Activated CD4-positive, alpha-beta T cell treated with anti-CD3 and anti-CD28 coated beads, Interleukin-2, amount 10 ng/mL, durations not matched to agents 7 days and 5 days (primary cell): ENCODE results near the gene NELFB. TPM values are rescaled to one million over a fixed set of nuclear protein-coding genes. Genes with fewer than 3 reads are reported as not detected.

ENCODE experiments used
- CTCF ChIA-PET: fragments of 350-600 bp; sonication (Branson Sonifier 250); formaldehyde crosslinking; loops from one replicate; lab custom pipeline; 2021; ENCODE audit warnings: antibody characterized with exemption; lab: Charles Lee
- POLR2A ChIA-PET: fragments of 350-600 bp; sonication (Branson Sonifier 250); formaldehyde crosslinking; loops from one replicate; lab custom pipeline; 2021; ENCODE audit warnings: antibody characterized with exemption; lab: Charles Lee
- DNase-seq: peaks from one replicate; pipeline ENCODE4 v3.0.0-alpha.2; 2020
- H3K27ac Mint-ChIP-seq: one replicate; pipeline ENCODE4 v1.8.0; 2021; ENCODE audit warnings: mild to moderate bottlenecking, moderate library complexity, mixed read lengths
- H3K27me3 Mint-ChIP-seq: one replicate; pipeline ENCODE4 v1.8.0; 2021; ENCODE audit warnings: mixed read lengths
- H3K36me3 Mint-ChIP-seq: one replicate; pipeline ENCODE4 v1.8.0; 2021; ENCODE audit warnings: low read depth, mixed read lengths
- H3K4me1 Mint-ChIP-seq: one replicate; pipeline ENCODE4 v1.8.0; 2021; ENCODE audit warnings: mixed read lengths
- H3K4me3 Mint-ChIP-seq: one replicate; pipeline ENCODE4 v1.8.0; 2021; ENCODE audit warnings: mild to moderate bottlenecking, moderate library complexity, mixed read lengths
- H3K9me3 Mint-ChIP-seq: one replicate; pipeline ENCODE4 v1.8.0; 2021; ENCODE audit warnings: mixed read lengths
- total RNA-seq, 2 experiments: library from RNA; stranded (reverse); gene quantifications; one replicate each; pipeline ENCODE4 v1.2.3, GENCODE V29; 2021

NELFB gene
- total RNA-seq, 2 experiments from 2014 or later = 54.1 to 66.6 TPM

DNA sequence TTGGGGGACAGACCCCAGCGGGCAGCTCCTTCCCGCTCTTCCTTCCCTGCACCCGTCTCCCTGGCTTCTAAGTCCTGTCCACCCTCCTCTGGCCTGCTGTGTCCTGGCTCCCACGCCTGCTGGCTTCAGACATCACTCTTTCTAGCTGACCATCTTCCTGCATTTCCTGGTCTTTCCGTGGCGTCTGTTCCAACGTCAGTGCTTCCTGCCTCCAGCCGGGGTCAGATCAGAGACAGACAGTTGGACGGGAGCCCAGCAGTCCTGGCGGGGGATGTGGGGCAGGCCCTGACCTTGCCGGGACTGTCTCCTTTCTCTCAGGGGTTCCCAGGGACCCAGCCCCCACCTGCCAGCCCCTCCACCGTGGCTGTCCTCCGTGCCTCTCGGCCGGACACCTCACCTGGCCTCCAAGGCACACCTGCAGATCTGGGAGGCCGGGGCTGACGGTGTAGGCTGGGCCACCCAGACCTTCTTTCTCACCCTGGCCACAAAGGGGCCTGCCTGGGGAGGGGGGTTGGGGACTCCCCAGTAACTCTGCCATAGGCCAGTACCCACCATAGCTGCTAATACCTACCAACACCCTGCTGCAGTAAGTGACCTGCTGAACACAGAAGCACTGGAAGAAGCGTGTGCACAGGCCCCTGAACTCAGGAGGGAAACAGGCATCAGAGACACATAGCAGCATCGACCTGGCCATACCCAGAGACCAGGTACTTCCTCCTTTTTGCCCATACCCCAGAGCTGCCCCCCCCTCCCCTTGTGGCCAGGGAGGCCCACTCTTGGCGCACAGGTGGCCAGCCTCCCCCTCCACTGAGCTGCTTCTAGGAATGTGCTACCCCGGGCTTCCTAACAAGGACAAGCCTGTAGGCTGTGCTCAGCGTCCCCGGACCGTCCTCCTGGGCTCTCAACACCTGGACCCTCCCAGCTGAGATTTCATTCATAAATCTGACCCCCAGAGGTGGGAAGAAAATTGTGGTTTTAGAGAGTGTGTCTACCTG lies 41.8 kb downstream of the NELFB start:
- H3K4me1 Mint-ChIP-seq = peaks cover 13% of the 10 kb centered on the region
- H3K9me3 Mint-ChIP-seq = no peaks in the 10 kb centered on the region
- peaks cover 51% of the 10 kb centered on the region for H3K27me3 Mint-ChIP-seq
- ChIA-PET POLR2A (no interaction called here), CTCF (interaction anchor here (1.0 to 1.3 kb wide), 2 partner anchors 78 to 568 kb away, joined by 3 read pairs; no protein-coding TSS in a partner anchor)
- no peak for DNase-seq
- H3K4me3 Mint-ChIP-seq = peak overlapping the region; percentile 40
- no peaks in the 10 kb centered on the region for H3K36me3 Mint-ChIP-seq
- no peak overlapping the region for H3K27ac Mint-ChIP-seq

DNA sequence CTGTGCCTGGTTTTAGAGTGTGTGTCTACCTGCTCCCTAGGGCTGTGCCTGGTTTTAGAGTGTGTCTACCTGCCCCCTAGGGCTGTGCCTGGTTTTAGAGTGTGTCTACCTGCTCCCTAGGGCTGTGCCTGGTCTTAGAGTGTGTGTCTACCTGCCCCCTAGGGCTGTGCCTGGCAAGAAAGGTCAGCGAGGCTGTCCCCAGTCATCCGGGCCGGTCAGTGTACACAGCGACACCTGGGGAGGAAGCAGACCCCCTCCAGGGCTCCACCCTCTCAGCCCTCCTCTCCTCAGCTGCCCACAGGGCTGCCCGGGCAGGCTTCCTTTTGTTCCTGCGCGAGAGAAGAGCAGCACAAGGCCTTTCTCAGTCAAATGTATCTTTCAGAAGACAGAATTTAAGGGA lies 42.8 kb downstream of the NELFB start:
- H3K4me3 Mint-ChIP-seq = no peak overlapping the region

DNA sequence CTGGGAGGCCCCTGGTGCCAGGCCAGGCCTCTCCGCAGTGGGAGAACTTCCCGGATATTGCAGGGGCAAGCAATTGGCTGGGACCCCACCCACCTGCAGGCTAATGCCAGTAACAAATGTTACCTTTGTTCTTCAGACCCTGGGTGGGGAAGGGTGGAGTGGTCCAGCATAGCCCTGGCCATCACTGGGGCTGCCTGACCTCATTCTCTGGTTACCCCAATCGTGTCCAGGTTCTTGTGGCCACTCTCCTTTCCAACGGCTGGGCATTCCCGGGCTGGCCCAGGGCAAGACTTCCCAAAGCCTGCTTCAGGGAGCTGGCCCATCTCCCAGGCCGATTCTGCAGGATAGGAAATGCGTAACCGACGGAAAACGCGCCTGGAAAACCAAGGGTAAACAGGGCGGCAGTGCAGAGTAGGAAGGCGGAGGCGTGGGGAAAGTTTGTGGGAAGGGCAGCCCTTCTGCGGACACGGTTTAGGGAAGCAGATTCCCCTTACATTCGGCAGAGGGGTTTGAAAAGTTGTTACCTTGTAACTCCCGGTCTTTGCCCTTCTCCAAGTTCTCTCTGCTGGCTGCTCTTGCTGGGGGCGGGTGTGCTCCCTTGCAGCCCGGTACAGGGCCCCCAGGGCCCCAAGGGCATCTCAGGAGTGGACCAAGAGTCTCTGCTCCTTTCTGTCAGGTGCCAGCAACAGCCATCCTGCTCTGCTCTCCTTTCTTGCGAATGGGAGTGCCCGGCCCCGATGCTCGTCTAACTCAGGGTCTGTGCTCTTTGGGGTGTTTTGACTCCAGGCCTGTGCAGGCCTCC lies 43.5 kb downstream of the NELFB start:
- DNase-seq = no peak
- no peaks in the 10 kb centered on the region for H3K36me3 Mint-ChIP-seq
- H3K27me3 Mint-ChIP-seq = peaks cover 47% of the 10 kb centered on the region

More for the DNA sequence above, 42.8 kb downstream of the NELFB start:
- Mint-ChIP-seq H3K9me3 (no peaks in the 10 kb centered on the region), H3K27ac (no peak overlapping the region), H3K4me1 (peaks cover 13% of the 10 kb centered on the region), H3K36me3 (no peaks in the 10 kb centered on the region), H3K27me3 (peaks cover 48% of the 10 kb centered on the region)
- ChIA-PET POLR2A (no interaction called here), CTCF (interaction anchor here (1.5 kb wide), 1 partner anchor 148 kb away, joined by 3 read pairs; no protein-coding TSS in a partner anchor)
- DNase-seq = no peak

DNA sequence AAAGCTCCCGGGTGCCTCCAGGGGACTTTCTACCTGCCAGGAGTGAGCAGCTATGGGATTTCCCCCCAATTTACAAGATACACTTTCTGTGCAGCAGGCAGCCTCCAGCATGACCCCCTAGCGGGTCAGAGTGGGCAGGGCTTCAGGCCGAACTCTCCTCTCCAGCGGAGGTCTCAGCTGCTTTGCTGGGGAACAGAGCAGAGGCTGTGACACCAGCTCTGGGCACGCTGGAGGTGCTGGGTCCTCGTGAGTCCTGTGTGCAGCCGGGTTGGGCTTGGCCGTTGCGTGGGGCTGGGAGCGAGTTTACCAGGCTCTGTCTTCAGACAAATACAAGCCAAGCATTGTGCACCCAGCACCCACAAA lies 44.1 kb downstream of the NELFB start:
- Mint-ChIP-seq H3K9me3 (no peaks in the 10 kb centered on the region), H3K36me3 (no peaks in the 10 kb centered on the region), H3K27ac (no peak overlapping the region), H3K4me3 (no peak overlapping the region), H3K4me1 (peaks cover 13% of the 10 kb centered on the region), H3K27me3 (peaks cover 42% of the 10 kb centered on the region)
- DNase-seq = no peak
- CTCF ChIA-PET = interaction anchor here (1.5 kb wide), 1 partner anchor 146 kb away, joined by 3 read pairs; no protein-coding TSS in a partner anchor
- POLR2A ChIA-PET = no interaction called here

More for the DNA sequence above, 43.5 kb downstream of the NELFB start:
- Mint-ChIP-seq H3K4me3 (no peak overlapping the region), H3K9me3 (no peaks in the 10 kb centered on the region), H3K4me1 (peaks cover 13% of the 10 kb centered on the region), H3K27ac (no peak overlapping the region)
- ChIA-PET CTCF (interaction anchor here (1.5 kb wide), 1 partner anchor 147 kb away, joined by 3 read pairs; no protein-coding TSS in a partner anchor), POLR2A (no interaction called here)

DNA sequence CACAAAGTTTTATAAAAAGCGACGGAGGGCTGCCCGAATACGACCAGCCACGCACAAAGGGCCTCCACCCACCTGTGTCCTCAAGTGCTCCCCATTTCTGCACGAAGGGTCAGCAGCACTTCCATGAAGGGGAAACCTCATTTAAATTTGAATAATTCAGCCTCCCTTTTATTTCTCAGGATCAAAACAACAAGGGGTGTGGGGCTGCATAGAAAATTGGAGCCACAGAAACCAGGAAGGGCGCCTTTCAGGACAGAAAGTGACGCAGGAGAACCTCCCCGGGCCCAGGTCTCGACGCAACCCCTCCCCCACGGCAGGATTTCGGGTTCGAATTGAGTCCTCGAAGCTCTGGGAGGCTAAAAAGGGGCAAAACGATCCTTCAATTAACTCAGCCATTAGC lies 44.8 kb downstream of the NELFB start:
- Mint-ChIP-seq H3K36me3 (no peaks in the 10 kb centered on the region), H3K27me3 (peaks cover 37% of the 10 kb centered on the region), H3K4me3 (peak overlapping the region; percentile 32), H3K4me1 (peaks cover 10% of the 10 kb centered on the region), H3K27ac (no peak overlapping the region), H3K9me3 (no peaks in the 10 kb centered on the region)
- POLR2A ChIA-PET = no interaction called here
- DNase-seq = no peak
- CTCF ChIA-PET = interaction anchor here (0.6 kb wide), 1 partner anchor 122 kb away, joined by 3 read pairs; no protein-coding TSS in a partner anchor

DNA sequence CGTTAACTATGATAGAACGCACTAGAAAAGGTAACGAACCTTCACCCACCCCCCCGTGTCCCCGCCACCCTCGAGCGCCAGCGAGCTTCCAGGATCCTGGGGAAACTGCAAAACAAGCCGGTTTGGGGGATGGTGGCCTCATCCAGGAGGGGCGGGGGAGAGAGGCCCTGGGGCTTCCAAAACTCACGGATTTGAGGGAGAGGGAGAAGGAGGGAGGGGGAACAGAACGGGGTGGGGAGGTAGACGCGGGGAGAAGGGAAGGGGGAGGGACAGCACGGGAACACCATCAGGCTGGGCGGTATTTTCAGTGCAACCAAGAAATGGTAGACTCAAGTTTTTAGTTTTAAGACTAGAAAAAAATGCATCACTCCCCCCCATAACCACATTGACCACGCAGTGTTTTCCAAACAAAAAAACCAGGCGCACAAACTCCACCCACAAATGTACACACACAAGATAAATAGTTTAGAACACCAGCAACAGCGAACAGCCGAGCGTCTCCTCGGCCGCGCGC lies 45.5 kb downstream of the NELFB start:
- ChIA-PET POLR2A (no interaction called here), CTCF (interaction anchor here (0.6 kb wide), 1 partner anchor 121 kb away, joined by 3 read pairs; no protein-coding TSS in a partner anchor)
- Mint-ChIP-seq H3K9me3 (no peaks in the 10 kb centered on the region), H3K4me3 (peak overlapping the region; percentile 56), H3K27me3 (peaks cover 36% of the 10 kb centered on the region), H3K36me3 (no peaks in the 10 kb centered on the region), H3K4me1 (peaks cover 15% of the 10 kb centered on the region), H3K27ac (no peak overlapping the region)
- no peak for DNase-seq

DNA sequence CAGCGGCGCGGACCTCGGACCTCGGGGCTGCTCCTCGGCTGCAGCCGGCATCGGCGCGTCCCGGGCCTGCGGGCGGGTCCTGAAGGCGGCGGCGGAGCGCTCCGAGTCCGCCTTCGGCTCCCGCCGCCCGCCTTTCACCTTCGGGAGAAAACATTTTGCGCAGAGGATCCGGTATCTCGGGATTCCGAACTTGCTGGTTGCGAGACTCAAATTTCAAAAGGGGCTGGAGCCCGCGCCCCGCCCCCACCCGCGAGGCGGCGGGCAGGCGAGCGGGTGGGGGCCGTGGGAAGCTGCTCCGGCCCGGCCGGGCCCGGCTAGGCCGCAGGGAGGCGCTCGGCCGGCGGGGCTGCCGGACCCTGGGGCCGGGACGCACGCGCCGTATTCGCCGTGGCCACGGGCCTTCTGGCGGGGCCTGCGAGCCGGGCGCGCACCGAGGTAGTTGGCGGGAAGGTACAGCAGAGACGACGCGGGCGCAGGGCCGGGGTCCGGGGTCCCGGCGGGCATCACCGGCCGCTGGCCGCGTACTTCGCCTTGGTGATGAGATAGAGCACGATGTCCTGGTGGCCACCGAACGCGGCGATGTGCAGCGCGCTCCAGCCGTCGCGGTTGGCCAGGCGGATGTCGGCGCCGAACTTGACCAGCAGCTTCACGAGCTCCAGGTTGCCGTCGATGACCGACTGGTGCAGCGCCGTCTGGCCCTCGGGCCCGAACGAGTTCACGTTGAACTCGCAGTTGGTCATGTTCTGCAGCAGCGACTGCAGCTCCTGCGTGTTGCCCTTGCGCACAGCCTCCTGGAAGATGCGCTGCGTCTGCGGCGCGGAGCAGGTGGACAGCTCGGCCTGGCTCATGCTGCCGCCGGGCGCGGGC lies 46.2 kb downstream of the NELFB start:
- ChIA-PET CTCF (interaction anchor here (0.6 to 2.3 kb wide), 13 partner anchors 8 to 254 kb away, joined by 3 to 9 read pairs (median 4); partner anchors contain the start of genes EXD3, NELFB and NOXA1), POLR2A (no interaction called here)
- DNase-seq = no peak
- no peak overlapping the region for H3K27ac Mint-ChIP-seq
- H3K4me3 Mint-ChIP-seq = peak overlapping the region; percentile 56
- H3K4me1 Mint-ChIP-seq = peaks cover 16% of the 10 kb centered on the region
- no peaks in the 10 kb centered on the region for H3K9me3 Mint-ChIP-seq
- peaks cover 36% of the 10 kb centered on the region for H3K27me3 Mint-ChIP-seq
- H3K36me3 Mint-ChIP-seq = no peaks in the 10 kb centered on the region

DNA sequence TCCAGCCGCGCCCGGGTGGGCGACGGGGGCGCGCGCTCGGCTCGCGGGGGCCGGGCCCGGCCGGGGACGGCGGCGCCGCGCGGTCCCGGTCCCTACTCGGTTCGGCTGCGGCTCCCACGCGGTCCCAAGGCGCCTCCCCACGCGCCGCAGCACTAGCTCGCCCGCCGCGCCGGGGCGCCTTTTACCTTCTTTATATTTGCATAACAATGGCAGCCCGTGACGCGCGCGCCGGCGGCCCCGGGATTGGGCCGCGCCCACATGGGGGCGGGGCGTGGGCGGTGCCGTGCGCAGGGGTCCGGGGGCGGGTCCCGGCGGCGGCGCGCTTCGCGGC lies 47.0 kb downstream of the NELFB start, which contains the start of gene NRARP:
Gene NRARP, minus strand, starts transcription at position 154 of the 331 bp plus-strand sequence. CDS start 343 bp downstream, outside the sequence.
- Mint-ChIP-seq H3K27ac (no peak within 1 kb of the TSS), H3K4me3 (peak within 1 kb of the TSS; percentile 56), H3K27me3 (peaks cover 28% of the 10 kb centered on the region), H3K4me1 (peaks cover 16% of the 10 kb centered on the region), H3K36me3 (no peaks in the 10 kb centered on the region), H3K9me3 (no peaks in the 10 kb centered on the region)
- ChIA-PET POLR2A (interaction anchor here (0.7 kb wide), 1 partner anchor 61 kb away, joined by 3 read pairs; the partner anchor contains the start of gene TUBB4B), CTCF (interaction anchor here (0.6 to 2.3 kb wide), 16 partner anchors 9 to 255 kb away, joined by 3 to 9 read pairs (median 4); partner anchors contain the start of genes EXD3, NELFB, NOXA1 and TOR4A)
- peak; percentile 89 for DNase-seq

DNA sequence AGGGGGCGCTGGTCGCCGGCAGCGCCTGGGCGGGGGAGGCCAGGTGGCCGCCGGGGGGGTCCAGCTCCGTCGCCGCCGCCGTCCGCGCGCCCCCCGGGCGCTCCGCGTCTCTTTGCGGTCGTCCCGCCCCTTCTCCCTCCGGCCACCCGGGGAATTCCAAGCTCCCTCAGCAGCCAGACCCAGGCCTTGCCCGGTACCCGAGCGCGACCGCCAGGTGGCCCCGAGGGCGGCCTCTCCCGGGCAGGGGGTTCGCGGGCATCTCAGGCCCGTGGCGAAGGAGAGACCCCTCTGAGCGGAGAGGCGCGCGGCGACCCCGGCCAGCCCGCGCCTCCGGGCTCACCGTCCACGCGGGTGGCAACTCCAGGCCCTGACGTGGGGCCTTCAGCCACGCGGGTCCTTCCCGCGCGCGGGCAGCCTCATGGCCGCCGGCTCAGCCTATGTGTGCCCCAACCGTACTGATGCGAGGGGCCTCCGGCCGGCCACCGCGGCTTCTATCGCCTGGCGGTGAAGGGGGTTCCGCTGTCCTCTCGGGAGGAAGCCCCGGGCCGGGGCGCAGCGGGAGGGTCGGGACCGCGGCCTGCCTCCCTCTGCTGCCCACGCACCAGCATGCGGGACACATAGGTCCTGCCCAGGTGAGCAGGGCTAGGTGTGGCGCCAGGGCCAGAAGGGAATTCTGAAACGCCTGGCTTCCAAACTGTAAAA lies 47.5 kb downstream of the NELFB start:
- Mint-ChIP-seq H3K9me3 (no peaks in the 10 kb centered on the region), H3K27me3 (peaks cover 24% of the 10 kb centered on the region), H3K27ac (no peak overlapping the region), H3K4me1 (peaks cover 16% of the 10 kb centered on the region), H3K36me3 (no peaks in the 10 kb centered on the region), H3K4me3 (no peak overlapping the region)
- CTCF ChIA-PET = interaction anchor here (0.7 to 2.3 kb wide), 15 partner anchors 9 to 216 kb away, joined by 3 to 9 read pairs (median 4); partner anchors contain the start of genes EXD3, NELFB, NOXA1 and TOR4A
- POLR2A ChIA-PET = interaction anchor here (0.7 kb wide), 1 partner anchor 62 kb away, joined by 3 read pairs; the partner anchor contains the start of gene TUBB4B
- no peak for DNase-seq

DNA sequence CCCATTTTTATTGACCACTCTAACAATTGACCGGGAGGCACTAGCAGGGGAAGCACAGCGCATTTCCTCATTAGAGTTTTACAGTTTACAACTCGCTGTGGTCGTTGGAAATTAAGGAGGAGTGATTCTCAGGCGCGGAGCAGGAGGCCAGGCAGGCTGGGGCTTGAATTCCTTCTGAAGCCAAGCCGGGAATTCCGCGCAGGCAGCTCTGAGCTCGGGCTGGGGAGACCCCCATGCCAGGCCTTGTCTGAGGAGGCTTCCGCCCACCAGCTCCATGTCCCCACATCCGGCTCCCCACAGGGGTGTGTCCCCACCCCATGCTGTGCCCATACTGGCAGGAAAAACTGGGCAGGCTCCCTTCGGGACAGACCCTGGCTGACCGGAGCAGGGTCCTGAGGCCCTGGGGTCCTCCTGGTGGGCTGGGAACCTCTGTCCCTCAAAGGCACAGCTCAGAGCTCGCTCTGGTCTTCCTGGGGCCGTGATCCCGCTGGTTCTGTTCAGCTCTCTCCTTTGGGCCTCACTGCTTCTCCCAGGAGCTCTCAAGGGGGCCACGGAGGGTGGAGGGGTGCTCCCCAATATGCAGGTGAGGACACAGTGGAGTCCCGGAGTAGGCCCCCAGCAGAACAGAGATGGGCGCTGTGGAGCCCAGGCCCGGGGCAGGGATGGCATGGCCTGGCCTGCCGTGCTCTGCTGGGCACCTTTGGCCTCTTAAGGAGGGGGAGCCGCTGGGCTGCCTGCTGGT lies 48.2 kb downstream of the NELFB start:
- ChIA-PET POLR2A (no interaction called here), CTCF (interaction anchor here (0.7 to 2.3 kb wide), 4 partner anchors 10 to 421 kb away, joined by 3 to 9 read pairs (median 5); partner anchors contain the start of genes EXD3 and NOXA1)
- DNase-seq = peak; percentile 5
- Mint-ChIP-seq H3K36me3 (no peaks in the 10 kb centered on the region), H3K27ac (no peak overlapping the region), H3K27me3 (peaks cover 19% of the 10 kb centered on the region), H3K4me3 (no peak overlapping the region), H3K9me3 (no peaks in the 10 kb centered on the region), H3K4me1 (peaks cover 16% of the 10 kb centered on the region)
